Cardiac fibroblast (primary cell): ENCODE measurements around the gene DNAJB13.

Experiments used
- DNase-seq, 2 donors: peaks; one replicate each; pipeline versions ENCODE4 v3.0.0 to v3.0.0-alpha.2; 2010; ENCODE audit warnings: low read depth in 2 of 2
- H3K4me3 ChIP-seq, 2 donors: replicated peaks in 1 of 2; 1 replicate in 1 of 2; 2 replicates in 1 of 2; pipeline ENCODE4 v1.5.1; 2011; ENCODE audit warnings: low read depth in 2 of 2, low read length in 2 of 2, mild to moderate bottlenecking in 2 of 2, moderate library complexity in 1 of 2
- TF ChIP-seq, protein P1 (sequence below): IDR thresholded peaks from one replicate; pipeline ENCODE4 v1.5.1; 2011; ENCODE audit warnings: low read depth, mild to moderate bottlenecking, low read length, inconsistent platforms

DNAJB13 gene

DNA sequence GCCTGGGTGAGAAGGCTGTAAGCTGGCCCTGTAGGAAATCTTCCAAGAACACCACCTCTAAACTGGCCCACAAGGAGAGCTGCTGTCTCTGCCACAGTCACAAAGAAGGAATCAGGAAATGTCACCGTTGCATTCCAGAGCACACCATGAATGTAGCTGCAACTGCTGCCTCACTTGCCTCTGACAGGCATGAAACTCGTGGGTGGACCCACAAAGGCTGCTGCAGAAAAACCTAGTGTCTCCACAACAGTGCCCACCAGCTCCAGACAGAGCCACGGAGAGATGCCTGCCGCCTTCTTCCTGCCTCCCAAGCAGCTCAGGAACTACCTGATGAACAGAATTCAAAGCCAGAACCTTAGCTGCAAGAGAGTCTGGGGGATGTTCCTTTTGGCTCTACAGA is 10.5 kb downstream of the DNAJB13 start:
- TF ChIP-seq, protein P1, sequence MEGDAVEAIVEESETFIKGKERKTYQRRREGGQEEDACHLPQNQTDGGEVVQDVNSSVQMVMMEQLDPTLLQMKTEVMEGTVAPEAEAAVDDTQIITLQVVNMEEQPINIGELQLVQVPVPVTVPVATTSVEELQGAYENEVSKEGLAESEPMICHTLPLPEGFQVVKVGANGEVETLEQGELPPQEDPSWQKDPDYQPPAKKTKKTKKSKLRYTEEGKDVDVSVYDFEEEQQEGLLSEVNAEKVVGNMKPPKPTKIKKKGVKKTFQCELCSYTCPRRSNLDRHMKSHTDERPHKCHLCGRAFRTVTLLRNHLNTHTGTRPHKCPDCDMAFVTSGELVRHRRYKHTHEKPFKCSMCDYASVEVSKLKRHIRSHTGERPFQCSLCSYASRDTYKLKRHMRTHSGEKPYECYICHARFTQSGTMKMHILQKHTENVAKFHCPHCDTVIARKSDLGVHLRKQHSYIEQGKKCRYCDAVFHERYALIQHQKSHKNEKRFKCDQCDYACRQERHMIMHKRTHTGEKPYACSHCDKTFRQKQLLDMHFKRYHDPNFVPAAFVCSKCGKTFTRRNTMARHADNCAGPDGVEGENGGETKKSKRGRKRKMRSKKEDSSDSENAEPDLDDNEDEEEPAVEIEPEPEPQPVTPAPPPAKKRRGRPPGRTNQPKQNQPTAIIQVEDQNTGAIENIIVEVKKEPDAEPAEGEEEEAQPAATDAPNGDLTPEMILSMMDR: no peak
- peak in 1 of 2 donors; percentile 27 for DNase-seq
- no peak overlapping the region for H3K4me3 ChIP-seq

DNA sequence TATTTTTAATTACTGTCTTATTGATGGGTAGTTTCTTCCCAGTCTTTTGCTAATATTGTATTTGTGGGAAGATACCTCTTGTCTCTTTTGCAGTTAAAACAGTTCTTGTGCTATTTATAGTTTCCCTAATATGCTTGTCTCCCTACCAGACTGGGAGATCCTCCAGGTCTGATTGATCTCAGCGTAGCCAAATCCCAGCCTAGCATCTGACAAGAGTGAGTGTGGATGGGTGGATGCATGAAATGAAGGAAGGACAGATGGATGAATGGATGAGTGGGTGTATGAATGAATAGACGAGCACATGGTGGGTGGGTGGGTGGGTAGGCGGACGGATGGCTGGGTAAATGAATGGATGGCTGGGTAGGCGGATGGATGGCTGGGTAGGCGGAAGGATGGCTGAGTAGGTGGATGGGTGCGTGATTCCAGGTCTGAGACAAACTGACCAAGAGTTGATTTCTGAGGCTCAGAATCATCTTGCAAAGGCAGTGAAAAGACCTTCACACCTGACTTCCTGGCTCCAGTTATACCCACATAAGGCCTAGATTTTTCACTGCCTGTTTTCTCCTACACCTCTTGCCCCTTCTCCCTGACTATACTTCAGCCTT is 11.4 kb downstream of the DNAJB13 start:
- TF ChIP-seq, protein P1: no peak
- H3K4me3 ChIP-seq: no peak overlapping the region
- DNase-seq: no peak

DNA sequence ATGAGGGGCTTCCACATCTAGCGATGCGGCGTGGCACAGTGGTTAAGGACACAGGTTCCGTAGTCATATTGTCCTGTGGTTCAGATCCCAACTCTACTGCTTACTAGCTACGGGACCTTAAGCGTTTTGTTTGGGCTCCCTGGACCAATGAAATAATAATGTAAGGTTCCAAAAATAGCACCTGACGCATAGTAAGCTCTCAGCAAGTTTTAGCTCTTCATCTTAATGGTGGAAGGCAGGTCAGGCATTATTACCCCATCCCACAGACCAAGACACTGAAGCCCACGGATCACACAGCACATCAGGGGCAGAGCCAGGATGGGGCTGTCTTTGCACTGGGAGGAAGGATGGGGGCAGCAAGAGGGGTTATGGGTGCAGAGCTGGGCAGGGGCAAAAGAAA is 13.0 kb downstream of the DNAJB13 start:
- TF ChIP-seq, protein P1: no peak
- no peak overlapping the region for H3K4me3 ChIP-seq
- DNase-seq: no peak

DNA sequence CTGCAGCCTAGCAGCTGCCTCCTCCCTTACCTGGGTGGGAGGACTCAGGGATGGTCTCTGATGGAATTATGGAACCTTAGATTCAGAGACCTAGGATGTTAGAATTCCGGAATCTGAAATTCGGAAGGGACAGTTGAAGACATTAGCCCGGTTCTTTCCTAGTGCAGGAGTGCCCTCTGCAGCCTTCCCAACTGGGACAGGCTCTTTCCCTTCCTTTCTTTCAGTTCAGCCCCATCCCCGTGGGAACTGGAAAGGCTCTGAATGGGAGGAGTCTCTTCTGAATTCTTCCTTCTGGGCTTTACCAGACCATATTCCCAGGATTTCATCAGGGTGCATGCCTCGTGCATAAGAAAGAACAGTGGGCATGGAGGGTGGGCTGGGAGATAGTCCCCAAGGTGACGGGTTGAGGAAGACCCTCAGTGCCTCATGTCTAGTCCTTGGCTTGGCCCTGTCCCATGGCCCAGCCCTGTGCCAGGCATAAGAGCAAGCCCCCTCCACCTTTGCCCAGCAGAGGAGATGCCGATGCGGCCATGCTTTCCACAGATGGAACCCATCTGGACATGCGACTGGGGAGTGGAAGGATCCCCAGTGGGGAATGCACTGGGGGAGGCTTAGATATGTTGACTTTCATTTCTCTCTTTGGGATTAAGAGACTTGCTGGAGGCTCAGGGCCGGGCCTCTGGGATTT is 14.4 kb downstream of the DNAJB13 start:
- H3K4me3 ChIP-seq: no peak overlapping the region
- TF ChIP-seq, protein P1: no peak
- DNase-seq: peak in 1 of 2 donors; percentile 28

DNA sequence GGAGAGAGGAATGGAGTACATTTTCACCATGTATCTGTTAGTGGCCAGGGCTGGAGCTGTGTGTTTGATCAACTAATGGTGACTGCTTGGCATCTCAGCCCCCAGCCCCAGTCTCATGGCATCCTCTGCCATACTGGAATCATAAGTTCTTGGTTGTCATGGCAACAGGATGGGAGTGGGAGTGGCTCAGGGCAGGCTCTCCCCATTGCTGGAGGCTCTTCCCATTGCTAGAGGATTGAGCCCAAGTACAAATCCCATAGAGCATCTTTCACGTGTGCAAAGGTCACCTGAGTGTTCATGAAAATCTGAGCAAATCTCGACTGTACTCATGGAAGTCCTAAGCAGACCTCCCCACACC is 14.9 kb downstream of the DNAJB13 start:
- DNase-seq: no peak
- TF ChIP-seq, protein P1: no peak
- no peak overlapping the region for H3K4me3 ChIP-seq

DNA sequence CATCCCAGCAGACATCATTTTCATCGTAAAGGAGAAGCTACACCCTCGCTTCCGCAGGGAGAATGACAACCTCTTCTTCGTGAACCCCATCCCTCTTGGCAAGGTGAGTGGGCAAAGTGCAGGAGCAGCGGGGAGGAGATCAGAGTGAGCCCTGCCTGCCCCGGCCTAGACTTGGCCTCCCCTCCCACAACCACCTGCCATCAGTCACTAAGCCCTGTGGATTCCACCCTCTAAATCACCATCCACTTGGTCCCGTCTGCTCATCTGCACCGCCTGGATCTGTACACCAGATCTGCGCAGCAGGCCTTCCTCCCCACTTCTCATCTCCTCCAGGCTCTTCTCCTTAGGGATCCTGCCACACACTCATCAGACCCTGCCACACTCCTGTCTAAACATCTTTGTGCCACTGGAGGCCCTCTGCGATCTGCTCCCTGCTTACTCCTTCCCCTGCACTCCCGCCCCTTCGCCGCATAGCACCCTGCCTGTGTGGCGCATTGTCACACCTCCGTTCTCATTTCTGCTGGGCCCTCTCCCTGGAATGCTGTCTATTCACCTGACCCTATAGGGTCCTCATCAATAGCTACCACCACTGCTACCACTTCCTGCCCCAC is 17.6 kb downstream of the DNAJB13 start:
- TF ChIP-seq, protein P1: no peak
- H3K4me3 ChIP-seq: no peak overlapping the region
- no peak for DNase-seq
